Endometrial microvascular endothelial cells (primary cell): Measurements from ENCODE around the gene KCNAB3. TPM values are rescaled to one million over a fixed set of nuclear protein-coding genes. Genes with fewer than 3 reads are reported as not detected.

Source experiments
- in situ Hi-C: cut with HindIII; loops from 2 replicates; pipeline ENCODE4 v1.10.0; 2017; ENCODE audit warnings: low sequenced_read_pairs, low pct_unique_long_range_greater_than_20kb; ENCODE audit errors: inconsistent ontology term
- total RNA-seq: library from RNA; depleted of rRNA; stranded (reverse); fragments of >200 nt; gene quantifications from one replicate; pipeline ENCODE4 v1.2.3, GENCODE V29; 2015; ENCODE audit errors: inconsistent ontology term

Gene KCNAB3
- total RNA-seq, 1 donor from 2014 or later, result 3.7 TPM

DNA sequence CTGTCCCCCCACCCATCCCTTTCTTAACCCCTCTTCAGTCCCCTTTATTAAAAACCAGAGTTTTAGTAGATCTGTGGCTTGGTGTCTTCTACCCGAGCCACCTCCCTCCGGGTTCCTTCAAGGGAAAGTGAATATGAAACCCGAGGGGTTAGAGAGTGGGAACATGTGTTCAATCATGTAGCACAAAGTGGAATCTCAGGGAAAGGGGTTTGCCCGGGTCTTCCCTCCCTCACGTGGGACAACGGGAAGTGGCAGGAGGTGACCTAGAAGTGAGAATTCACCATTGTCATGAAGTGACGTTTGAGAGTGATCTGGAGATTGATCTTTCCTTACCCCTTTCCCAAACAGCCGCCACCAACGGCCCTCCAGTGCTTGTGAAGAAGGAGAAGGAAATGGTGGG is 18.5 kb downstream of the KCNAB3 start:
- in situ Hi-C loops, result no loop called here

DNA sequence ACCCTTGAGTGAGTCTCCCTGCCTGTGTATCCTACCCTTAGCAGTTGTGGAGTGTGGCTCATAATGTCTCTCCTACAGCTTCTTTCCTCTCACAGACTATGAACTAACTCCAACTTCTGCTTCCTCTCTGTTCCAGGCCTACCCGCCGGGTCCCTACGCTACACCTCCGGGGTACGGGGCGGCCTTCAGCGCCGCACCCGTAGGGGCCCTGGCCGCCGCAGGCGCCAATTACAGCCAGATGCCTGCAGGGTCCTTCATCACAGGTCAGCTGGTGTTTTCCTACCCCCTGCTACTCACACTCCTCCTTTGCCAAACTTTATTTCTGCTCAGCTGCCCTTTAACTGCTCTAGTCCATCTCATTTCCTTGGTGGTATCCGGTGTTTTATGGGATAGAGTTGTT is 18.9 kb downstream of the KCNAB3 start:
- in situ Hi-C loops, result no loop called here

DNA sequence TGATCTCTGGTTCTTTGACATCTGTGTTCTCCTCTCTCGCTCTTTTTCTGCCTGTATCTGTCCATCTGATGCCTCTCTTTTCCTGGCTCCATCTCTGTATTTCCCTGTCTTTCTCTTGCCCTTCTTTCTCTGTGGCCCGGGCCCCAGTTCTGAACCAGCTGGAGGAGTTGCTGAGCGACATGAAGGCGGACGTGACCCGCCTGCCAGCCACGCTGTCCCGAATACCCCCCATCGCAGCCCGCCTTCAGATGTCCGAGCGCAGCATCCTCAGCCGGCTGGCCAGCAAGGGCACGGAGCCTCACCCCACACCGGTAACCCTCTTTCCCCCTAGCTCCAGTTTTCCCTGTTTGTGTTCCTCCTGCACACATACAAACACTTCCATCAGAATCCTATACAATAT is 19.4 kb downstream of the KCNAB3 start:
- in situ Hi-C loops, result no loop called here

DNA sequence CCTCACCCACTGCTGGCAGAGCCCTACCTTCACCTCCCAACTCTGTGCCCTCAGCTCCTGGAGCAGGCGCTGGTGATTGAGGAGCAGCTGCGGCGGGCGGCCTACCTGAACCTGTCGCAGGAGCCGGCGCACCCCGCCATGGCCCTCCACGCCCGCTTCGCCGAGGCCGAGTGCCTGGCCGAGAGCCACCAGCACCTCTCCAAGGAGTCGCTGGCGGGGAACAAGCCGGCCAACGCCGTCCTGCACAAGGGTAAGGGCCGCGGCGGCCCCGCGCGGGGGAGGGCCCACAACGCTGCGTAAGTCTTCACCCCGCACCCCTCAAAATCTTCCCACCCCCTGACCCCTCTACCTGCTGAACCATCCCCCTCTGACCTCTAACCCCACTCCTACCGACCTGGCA is 20.6 kb downstream of the KCNAB3 start:
- in situ Hi-C loops, result no loop called here

DNA sequence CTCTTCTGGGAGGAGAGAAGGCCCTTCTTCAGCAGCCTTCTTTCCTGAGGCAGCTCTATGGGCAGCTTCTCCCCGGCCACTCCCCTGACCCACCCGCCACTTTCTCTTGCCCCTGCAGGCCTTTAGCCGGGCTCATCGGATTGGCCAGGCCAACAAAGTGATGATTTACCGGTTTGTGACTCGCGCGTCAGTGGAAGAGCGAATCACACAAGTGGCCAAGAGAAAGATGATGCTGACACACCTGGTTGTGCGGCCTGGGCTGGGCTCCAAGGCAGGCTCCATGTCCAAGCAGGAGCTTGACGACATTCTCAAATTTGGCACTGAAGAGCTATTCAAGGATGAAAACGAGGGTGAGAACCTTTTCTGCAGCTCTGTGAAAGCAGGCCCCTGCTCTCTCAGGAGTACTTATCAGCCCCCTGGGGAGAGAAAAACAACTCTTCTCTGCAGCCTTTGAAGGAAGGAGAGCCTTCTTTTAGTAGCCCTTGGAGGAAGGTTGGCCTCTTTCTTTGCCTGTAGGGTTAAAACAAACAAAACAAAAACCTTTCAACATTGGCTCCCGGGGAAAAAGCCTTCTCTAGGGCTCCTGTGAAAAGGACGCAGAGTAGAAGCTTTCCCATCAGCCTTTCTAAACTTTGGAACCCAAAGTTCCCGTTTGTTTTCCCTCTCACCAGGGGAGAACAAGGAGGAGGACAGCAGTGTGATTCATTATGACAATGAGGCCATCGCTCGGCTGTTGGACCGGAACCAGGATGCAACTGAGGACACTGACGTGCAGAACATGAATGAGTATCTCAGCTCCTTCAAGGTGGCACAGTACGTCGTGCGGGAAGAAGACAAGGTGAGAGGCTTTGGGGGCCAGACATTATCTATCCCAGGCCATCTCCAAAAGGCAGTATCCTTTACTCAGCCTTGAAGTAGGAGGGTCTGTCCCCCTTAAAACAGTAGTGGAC is 26.2 kb downstream of the KCNAB3 start:
- in situ Hi-C loops, result no loop called here

DNA sequence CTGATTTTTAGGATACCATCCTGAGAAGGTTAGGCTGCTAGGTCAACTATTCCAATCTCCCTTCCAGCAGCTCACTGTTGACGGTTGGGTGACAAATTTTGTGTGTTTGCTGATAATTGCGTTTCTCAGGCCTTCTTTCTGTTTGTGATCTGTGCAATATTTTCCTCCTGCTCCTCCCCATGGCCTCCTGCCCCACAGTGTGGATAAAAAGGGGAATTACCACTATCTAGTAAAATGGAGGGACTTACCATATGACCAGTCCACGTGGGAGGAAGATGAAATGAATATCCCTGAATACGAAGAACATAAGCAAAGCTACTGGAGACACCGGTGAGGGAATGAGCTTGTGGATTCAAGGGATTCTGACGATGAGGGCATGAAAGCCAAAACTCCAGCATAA is 31.9 kb downstream of the KCNAB3 start:
- in situ Hi-C loops, result no loop called here

DNA sequence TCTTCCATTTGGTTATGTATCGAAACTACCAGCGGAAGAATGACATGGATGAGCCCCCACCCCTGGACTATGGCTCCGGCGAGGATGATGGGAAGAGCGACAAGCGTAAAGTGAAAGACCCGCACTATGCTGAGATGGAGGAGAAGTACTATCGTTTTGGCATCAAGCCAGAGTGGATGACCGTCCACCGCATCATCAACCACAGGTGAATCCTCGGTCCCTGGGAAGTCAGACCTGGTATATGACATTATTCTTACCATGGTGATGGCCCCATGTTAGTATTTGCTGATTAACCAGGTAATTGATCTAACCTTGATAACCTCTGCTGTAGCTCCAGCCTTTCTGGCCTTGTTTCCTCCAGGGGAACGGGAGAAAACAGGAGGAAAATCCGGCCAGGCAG is 32.6 kb downstream of the KCNAB3 start:
- in situ Hi-C loops, result no loop called here

DNA sequence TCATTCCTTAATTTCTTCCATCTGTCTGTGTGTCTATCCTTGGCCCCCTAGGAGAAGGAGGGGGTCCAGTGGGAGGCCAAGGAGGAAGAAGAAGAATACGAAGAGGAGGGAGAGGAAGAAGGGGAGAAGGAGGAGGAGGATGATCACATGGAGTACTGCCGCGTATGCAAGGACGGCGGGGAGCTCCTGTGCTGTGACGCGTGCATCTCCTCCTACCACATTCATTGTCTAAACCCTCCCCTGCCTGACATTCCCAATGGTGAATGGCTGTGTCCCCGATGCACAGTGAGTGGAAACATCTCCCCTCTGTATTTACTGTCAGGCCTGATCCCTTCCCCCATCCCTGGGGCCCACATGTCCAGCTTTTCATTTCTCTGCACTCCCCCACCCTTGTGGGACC is 34.8 kb downstream of the KCNAB3 start:
- in situ Hi-C loops, result no loop called here

DNA sequence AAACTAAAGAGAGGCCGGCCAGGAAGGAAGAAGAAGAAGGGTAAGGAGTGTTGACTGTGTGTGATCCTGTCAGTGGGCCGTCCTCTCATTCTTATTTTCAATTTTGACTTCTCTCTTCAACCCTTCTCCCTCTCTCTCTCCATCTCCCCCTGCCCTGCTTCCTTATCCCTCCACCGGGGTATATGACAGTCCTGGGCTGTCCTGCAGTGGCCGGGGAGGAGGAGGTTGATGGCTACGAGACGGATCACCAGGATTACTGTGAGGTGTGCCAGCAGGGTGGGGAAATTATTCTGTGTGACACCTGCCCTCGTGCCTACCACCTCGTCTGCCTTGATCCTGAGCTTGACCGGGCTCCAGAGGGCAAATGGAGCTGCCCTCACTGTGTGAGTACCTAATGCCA is 35.4 kb downstream of the KCNAB3 start:
- in situ Hi-C loops, result no loop called here

DNA sequence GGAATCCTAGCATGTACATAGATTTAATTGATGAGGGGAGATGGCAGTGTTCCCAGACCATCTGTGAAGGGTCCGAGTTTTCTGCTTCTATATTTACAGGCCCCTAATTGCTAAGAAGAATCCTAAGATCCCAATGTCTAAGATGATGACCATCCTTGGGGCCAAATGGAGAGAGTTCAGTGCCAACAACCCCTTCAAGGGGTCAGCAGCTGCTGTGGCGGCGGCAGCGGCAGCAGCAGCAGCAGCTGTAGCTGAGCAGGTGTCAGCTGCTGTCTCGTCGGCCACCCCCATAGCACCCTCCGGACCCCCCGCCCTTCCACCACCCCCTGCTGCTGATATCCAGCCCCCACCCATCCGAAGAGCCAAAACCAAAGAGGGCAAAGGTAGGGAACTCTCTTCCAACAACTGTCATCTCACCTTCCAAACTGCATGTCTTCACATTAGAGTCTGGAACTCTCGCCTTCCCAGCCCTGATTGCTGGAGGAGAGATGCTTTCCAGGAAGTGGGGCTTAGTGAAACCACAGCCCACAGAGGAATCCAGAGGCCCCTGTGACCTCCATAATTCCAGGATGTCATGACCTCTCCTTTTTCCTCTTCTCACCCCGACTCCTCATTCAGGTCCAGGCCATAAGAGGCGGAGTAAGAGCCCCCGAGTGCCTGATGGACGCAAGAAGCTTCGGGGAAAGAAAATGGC is 36.3 kb downstream of the KCNAB3 start:
- in situ Hi-C loops, result no loop called here

DNA sequence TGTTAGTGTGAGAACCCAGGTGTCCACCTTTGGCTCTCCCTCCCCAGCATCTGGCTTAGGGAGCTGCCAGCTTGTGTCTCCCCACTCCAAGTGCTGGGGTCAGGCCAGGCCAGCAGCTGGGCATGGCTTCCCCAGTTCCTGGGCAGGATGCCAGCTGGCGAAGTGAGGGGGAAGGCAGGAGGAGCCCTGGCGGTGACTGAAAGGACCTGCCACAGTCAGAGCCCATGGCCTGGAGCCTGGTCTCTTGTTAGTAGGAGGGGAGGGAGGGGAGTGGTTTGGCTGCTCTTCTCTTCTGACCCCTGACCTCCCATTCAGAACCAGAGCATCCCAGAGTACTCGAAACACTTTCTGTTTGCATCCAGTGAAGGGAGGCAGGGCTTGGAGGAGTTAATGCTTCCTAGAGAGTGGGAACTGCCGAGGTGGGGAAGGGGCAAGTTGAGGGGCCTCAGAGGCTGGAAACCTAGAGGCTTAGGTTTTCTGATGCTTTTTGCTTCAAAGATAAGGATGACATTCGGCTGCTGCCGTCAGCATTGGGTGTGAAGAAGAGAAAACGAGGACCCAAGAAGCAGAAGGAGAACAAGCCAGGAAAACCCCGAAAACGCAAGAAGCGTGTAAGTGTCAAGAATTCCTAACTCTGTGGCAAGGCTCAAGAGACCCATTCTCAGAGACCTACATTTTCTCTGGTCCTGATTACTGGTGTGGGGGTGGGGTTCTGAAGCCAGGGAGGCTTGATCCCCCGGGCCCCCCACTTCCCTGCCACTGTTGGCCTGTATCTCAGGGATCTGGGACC is 40.3 kb downstream of the KCNAB3 start:
- in situ Hi-C loops, result no loop called here

DNA sequence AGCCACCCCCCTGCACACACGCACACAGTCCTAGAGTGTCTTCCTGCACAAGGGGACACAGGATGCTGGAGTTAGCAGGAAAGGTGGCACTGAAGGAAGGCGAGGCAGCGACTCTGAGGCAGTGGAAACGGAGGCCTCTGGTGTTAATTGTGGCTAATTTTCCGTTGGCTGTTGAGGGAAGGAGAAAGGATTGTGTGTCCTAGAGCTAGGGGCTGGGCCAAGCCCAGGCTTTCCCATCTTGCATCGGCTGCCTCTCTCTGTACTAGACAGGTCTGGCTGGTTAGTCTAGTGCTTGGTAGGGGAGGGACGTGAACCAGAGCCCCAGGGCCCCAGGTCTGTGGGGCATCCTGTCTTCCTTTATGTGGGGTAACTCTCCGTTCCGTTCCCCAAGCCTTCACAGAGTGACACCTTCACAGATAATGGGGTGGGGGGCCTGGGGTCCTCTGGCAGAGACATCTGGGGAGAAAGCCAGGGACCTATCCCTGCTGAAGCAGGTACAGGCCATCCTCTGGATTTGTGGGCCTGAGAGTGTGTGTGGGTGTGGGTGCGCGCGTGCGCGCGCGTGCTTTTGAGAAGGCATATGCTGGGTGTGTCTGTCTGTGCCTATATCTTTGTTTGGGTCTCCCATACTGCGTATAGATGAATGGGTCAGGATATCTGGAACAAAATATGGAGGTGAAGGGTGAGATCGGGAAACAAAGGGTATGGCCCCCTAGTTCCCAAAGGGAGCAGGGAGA is 41.3 kb downstream of the KCNAB3 start, which contains the start of gene CHD3:
Gene CHD3, plus strand, starts transcription at position 606 of the 737 bp plus-strand sequence. CDS start 212 bp downstream, outside the sequence.
- in situ Hi-C loops, result no loop called here

DNA sequence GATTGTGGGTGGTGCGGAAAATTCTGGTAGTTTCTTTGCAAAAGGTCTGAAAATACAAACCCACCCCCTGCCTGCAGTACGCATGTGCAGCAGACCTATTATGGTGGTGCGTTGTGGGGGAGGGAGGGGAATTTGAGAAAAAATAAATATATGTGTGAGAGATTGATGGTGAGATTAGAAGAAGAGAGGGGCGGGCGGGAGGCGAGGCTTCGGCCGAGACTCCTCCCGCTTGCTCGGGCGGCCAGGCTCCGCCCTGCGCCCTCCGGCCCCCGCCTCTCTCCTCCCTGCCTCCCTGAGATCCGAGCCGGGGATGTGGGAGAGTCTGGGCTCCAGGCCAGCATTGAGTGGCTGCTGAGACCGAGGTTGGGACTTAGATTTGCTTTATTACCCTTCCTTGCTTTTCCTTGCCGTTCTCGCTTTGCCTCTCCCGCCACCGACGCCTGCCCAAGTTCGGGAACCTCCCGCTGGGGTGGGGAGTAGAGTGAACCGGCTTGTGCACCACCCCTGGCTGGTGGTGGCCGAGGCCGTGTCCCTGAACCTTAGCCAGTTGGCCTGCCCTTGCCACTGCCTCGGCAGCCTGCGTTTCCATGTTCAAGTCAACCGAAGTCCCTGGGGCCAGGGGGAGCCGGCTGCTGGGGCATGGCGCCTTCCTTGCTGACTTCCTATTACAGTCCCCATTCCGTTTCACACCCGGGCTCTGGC is 42.0 kb downstream of the KCNAB3 start:
- in situ Hi-C loops, result no loop called here

DNA sequence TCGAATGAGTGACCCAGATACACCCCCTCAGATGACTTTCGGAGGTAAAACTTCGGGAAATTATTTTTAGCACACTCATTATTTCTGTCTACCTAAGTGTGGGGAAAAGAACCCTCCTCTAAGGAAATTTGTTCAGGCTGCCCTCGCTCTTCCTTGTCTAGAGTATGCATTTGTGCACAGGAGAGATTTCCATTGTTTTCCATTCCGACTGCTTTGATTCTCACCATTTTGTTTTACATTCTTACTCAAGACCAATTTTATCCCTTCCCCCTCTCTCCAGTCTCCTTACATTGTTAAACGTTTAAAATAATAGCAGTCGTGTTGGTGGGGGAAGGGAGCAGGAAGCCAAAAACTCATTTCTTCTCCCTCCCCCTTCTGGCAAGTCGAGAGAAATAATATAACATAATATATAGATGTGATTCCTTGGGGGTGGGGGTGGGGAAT is 42.6 kb downstream of the KCNAB3 start:
- in situ Hi-C loops, result no loop called here

DNA sequence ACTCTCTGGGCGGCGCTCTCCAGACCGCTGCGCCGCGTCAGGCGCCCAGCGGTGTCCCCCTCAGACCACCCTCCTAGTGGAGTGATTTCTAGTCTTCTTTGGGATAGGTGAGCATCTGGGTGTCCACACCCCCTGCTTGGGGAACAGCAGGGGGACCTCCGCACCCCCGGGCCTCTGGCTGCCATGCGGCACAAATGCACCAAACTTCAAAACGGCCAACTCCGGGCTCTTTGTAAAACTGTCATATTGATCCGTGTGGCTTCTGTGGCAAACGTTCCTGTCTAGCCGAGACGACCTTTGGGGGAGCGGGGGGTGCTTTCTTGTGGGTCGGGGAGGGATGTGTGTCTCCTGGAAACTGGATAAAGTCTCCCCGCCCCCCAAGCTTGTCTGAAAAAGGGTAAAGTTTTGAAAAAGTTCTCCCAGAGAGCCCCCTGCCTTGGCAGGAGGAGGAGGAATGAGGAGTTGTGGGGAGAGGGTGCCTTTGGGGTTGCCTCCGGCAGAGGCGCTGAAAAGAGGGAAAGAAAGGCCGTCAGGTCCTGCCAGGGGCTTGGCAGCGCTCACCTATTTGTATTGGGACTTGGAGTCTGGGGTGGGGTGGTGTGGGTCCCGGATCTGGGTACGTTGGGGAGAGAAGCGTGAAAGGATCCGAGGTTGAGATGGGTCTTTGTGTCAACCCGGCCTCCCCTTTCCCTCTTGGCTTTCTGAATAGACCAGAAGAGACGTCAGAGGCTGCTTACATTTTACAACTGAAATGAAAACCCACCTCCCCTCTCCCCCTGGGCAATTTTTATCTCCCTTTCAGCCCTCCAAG is 43.2 kb downstream of the KCNAB3 start:
- in situ Hi-C loops, result no loop called here

DNA sequence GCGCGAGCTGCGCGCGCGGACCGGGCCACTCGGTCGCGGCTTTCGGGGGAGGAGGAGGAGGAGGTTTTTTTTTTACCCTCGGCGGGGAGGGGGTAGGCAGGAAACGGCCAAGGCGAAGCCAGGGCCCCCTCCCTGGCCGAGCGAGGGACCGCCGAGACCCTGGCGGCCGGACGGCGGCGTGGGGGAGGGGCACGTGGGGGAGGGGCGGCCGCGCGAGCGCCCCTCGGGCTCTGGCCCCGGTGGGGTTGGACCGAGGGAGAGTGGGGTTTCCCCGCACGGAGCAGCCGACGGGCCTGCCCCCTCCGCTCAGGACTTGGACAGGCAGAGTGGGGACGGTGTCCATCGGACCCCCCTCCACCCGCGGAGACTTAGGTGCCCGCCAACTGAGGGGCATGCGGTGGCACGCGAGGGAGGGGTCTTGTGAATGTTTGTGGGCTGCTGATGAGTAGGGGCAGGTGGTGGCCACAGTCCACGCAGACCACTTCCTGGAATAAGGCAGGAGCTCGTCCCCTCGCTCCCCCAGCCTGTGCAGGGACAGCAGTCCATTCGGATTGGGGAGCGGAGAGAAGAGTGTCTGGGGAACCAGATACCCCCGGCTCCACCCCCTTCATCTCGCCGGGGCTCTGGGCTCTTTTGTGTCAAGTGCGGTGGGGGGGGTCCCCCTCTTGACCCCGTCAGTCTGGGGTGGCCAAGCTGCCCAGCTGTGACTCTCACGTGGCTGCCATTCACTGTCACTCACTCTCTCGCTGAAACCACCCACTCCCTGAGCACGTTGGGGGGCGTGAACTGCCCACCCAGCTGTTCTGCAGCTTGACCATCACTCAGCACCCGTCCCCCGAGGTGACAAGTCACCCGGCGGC is 44.1 kb downstream of the KCNAB3 start:
- in situ Hi-C loops, result no loop called here
